ENCODE data around the gene HLCS. TPM values are rescaled to one million over a fixed set of nuclear protein-coding genes. Genes with fewer than 3 reads are reported as not detected.
"Not testable (repeated sequence)": the region's sequence is repeated elsewhere in the genome, so short reads cannot be mapped to it uniquely, and the experiment has no call there.

Gene HLCS
- polyA plus RNA-seq, 4 donors = 15.8 to 18.0 (median 16.2) TPM

- no peak for DNase-seq (ENCODE audit: low read depth in 4 of 4, low spot score in 2 of 4)
Measured at GRCh38 chr21:36820176-36821031, 146.1 kb downstream of the HLCS start.

GRCh38 chr21:36817732-36818450 lies 148.6 kb downstream of the HLCS start:
- no peak for DNase-seq (ENCODE audit: low read depth in 4 of 4, low spot score in 2 of 4)

DNA sequence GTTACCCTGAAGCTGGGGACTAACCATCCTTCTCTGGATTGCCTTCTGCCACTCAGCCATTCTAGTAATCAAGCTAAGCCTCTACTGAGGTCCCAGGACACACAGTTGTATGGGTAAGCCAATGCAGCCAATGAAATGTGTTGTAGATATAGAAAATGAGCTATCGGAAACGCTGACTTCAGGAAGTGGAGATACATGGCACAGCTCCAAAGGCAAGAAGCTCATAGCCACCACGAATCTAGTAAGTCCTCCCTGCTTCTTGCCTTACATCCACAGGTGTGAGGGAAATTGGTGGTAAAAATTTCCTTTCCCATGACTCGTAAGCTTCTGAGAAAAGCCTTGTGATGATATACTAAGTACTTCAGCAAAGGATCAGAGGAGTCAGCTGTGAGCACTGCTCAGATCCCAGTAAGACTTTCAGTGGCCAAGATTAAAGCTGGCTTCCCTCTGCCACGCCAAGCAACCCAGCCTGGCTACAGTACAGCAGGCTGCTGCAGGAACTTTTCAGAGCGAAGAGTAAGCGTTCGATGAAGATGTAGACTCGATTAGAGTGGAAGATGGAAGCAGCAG lies 149.8 kb downstream of the HLCS start:
- DNase-seq (ENCODE audit: low read depth in 4 of 4, low spot score in 2 of 4) = no peak

DNA sequence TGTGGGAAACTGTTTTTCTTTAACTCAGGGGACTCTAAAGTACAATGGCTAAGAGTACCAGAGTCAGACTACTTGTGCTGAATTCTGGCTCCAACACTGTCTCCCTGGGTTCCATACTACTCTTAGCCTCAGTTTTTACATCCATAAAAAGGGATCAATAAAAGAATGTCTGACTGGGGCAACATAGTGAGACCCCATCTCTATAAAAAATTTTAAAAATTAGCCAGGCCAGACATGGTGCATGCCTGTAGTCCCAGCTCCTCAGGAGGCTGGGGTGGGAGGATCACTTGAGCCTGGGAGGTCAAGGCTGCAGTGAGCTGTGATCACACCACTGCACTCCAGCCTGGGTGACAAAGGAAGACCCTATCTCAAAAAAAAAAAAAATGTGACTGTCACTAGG lies 150.4 kb downstream of the HLCS start:
- not testable (repeated sequence) for DNase-seq (ENCODE audit: low read depth in 4 of 4, low spot score in 2 of 4)

DNA sequence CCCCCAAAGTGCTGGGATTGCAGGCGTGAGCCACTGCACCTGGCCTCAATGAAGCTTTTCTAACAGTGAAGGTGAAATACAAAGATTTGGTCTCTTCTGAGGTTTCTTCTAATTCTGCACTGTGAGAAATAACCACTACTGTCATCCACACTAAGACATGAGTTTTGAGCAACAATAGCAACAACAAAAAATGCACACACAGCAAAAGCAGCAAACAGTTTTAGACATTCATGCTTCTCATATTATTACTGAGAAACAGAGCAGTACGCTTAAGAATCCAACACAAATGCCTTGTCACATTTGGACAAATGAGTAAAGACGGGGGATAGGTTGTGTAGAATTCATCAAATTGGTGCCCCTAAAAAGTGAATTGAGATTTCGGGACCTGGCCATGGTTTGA lies 151.2 kb downstream of the HLCS start:
- DNase-seq (ENCODE audit: low read depth in 4 of 4, low spot score in 2 of 4) = no peak

DNA sequence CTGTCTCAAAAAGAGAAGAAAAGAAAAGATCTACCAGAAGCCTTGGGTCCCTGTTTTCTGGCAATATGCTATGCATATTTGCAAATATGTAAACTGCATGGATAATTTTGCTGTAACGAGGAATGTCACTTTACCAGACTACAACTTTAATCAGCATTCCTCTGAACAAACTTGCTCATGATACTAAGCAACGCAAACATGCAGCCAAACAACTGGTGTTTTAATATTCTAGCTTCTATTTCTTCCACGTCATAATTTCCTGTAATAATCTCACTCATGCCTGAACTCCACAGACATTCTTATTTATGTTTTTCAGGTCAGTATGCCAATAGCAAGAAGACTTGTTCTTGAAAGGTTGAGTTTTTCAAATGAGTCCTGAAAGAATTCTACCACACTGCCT lies 153.4 kb downstream of the HLCS start:
- DNase-seq (ENCODE audit: low read depth in 4 of 4, low spot score in 2 of 4) = no peak

- DNase-seq (ENCODE audit: low read depth in 4 of 4, low spot score in 2 of 4) = no peak
Measured at GRCh38 chr21:36811762-36812161, 154.7 kb downstream of the HLCS start.

GRCh38 chr21:36810443-36810842 lies 156.0 kb downstream of the HLCS start:
- no peak for DNase-seq (ENCODE audit: low read depth in 4 of 4, low spot score in 2 of 4)

- DNase-seq (ENCODE audit: low read depth in 4 of 4, low spot score in 2 of 4) = no peak
Measured at GRCh38 chr21:36807422-36807928, 159.0 kb downstream of the HLCS start.

DNA sequence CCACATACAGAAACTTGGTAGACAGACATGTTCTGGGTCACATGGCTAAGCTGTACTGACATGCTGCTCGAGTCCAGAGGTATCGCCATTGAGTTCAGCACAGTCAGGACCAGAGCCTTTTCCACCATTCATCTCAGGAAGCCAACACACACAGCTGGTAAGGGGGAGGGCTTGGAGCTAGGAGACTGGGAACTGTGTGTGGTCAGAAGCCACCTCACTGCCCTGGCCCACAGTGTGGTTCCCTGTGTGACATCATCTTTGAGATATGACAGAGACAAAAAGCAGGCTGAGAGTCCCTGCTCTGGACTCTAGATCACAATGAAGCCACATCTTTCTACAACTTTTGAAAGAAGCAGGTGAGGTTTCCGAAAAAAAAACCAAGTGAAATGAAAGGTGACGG lies 160.4 kb downstream of the HLCS start:
- no peak for DNase-seq (ENCODE audit: low read depth in 4 of 4, low spot score in 2 of 4)

GRCh38 chr21:36804874-36805611 lies 161.4 kb downstream of the HLCS start:
- DNase-seq (ENCODE audit: low read depth in 4 of 4, low spot score in 2 of 4) = no peak

DNA sequence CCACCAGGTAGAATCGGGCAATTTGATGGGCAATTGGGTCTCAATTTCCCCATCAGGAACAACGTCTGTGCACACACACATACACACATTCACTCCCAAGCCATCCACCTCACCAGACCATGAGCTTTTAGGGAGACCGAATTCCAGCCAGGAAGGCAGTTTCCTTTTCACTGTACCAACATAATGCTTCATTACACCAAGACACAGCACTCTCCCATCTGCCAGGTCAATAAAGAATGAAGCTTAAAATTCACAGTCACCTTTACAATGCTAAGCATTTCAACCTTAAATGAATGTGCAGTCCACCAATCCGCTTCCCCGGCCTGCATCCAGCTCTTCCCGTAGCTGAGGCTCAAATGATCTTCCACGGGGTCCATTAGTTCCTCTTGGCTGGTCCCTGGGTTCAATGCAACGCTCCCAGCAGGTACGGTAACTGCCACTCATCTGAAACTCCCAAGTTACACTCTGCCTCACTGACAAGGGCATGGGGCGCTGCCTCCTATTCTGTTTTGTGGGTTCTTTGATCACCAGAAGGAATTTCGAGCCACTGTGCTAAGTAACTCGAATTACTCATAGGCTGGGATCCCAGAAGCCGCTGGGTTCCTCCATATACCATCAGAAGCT lies 162.5 kb downstream of the HLCS start:
- DNase-seq (ENCODE audit: low read depth in 4 of 4, low spot score in 2 of 4) = no peak

- no peak for DNase-seq (ENCODE audit: low read depth in 4 of 4, low spot score in 2 of 4)
Measured at GRCh38 chr21:36803051-36803645, 163.3 kb downstream of the HLCS start.

DNA sequence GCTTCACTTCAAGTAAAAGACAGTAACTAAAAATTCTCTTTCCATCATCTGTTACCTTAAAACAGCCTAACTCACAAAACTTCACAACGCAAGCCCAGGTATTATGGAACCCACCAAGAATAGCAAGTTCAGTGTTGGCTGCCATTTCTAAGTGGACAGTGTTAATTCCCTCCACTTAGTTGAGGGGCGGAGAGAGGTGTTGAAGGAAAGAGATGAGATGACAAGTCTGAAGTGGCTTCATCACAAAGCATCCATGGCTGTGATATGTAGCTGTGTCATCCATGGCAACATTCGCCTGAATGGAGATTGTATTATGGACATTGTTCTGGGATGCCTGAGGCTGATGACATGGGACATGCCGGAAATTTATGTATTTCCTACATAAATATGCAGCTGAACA lies 165.7 kb downstream of the HLCS start:
- DNase-seq (ENCODE audit: low read depth in 4 of 4, low spot score in 2 of 4) = no peak

DNA sequence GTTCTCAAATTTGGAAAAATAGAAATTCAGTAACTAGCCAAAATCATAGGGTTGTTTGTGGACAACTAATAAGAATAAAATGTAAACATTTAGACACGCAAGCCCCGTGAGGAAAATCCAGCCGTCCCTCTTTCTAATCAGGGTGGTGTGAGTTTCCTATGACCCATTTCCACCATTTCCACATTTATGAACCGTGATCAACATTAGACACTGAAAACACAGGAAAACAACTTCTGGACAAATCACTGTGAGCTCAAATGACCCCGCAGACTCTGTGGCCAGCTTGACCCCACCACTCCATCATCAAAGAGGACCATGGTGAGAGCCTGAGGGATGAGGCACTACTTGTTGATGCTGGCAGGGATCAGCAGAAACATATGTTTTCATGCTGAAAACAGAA lies 166.6 kb downstream of the HLCS start:
- no peak for DNase-seq (ENCODE audit: low read depth in 4 of 4, low spot score in 2 of 4)

GRCh38 chr21:36798491-36798890 lies 168.0 kb downstream of the HLCS start:
- DNase-seq (ENCODE audit: low read depth in 4 of 4, low spot score in 2 of 4) = no peak

DNA sequence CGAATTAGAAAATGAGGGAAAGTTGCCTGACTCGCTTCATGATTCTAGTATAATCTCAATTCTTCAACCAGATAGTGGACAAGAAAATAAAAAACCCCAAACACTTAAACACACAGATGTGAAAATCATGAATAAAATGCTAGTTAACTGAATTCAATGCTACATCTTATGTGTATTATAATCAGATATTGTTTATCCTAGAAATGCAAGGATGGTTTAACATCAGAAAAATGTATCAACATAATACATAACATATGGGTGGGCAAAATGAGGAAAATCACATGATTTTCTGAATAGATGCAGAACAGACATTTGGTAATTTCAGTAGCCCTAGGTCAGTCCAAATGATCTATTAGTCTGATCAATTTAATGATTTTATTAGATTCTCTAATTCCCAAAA lies 170.4 kb downstream of the HLCS start:
- DNase-seq (ENCODE audit: low read depth in 4 of 4, low spot score in 2 of 4) = no peak

DNA sequence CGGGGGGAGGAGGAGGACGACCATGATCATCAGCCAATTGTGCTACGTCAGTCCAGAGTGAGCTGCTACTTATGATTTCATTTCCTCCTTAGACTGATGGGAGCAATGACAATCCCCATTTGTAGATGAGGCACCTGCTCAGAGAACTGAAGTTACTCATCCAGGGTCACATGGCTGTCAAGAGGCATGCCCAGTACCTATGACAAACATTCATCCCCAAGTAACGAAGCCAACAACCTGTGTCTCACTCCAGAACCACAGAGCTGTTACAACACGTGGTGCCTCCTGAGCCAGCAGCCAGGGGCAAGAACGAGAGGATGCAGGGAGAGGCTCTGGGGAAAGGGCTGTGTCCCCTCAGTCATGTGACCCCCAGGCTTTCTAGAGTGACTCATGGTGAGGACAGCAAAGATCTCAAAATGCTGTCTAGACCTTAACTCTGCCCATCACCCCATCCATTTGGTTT lies 173.9 kb downstream of the HLCS start:
- no peak for DNase-seq (ENCODE audit: low read depth in 4 of 4, low spot score in 2 of 4)

DNA sequence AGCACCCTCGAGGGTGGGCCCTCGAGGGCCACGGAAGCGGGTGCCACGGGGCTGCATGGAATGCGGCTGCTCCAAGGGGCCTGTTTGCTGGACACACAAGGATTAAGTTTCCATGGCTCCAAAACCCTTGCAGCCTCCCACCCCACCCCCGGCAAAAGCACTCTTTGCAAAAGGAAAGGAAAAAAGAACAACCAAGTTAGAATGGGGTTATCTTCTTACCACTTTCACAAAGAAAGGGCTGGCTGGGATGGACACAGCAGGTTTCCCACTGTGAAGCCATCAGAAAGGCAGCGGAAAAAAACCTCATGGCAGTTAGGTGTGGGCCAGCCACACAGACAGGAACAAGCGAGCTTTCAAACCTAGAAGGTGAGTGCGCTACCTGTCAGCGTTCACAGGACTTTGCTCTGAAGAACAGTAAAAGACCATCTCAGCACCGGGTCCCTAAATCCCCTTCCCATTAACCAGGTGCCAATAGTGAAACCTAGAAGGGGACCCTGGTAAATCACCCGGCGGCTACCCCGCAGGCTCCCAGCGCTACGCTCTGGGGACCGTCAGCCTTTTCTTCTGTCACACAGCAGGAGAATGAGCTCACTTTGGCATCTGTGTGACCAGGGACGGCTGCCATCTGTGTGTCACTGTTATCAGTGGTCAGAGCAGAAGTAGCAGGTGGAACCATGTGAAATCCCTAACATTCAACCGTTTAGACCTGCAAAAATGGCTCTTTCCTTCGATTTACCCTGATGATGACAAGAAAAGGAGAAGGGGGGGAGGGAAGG lies 174.6 kb downstream of the HLCS start:
- DNase-seq (ENCODE audit: low read depth in 4 of 4, low spot score in 2 of 4) = no peak
